Right atrium auricular region (tissue), 2 donors: ENCODE measurements around the gene AP3S2. TPM values are rescaled to one million over a fixed set of nuclear protein-coding genes. Genes with fewer than 3 reads are reported as not detected.

ENCODE experiments used
- DNase-seq: peaks from one replicate; pipeline ENCODE4 v3.0.0-alpha.2; 2019; ENCODE audit warnings: low spot score
- H3K27ac ChIP-seq, 2 donors: fragments of 200-600 bp; sonication (generic); 1 replicate in 1 of 2; 2 replicates in 1 of 2; pipeline ENCODE4 v1.5.1; 2016 to 2019
- H3K27me3 ChIP-seq, 2 donors: fragments of 200-600 bp; sonication (generic); one replicate each; pipeline versions ENCODE4 v1.5.1 to v1.6.0; 2017 to 2019
- H3K36me3 ChIP-seq: fragments of 200-600 bp; sonication (generic); one replicate; pipeline ENCODE4 v1.5.1; 2016
- H3K4me1 ChIP-seq, 2 donors: fragments of 200-600 bp; sonication (generic); one replicate each; pipeline versions ENCODE4 v1.5.1 to v1.6.0; 2017 to 2019
- H3K4me3 ChIP-seq, 2 donors: fragments of 200-600 bp; sonication (generic); 1 replicate in 1 of 2; 2 replicates in 1 of 2; pipeline ENCODE4 v1.5.1; 2017 to 2019; ENCODE audit warnings: mild to moderate bottlenecking in 1 of 2, moderate library complexity in 1 of 2
- H3K9me3 ChIP-seq, 2 donors: fragments of 200-600 bp; sonication (generic); one replicate each; pipeline ENCODE4 v1.5.1; 2019
- CTCF ChIP-seq, 2 donors: fragments of 200-600 bp; sonication (generic); IDR thresholded peaks; one replicate each; pipeline ENCODE4 v1.5.1; 2019; ENCODE audit warnings: antibody characterized with exemption in 2 of 2
- total RNA-seq, 2 donors: library from RNA; depleted of rRNA; stranded (reverse); fragments of >200 nt; gene quantifications; one replicate each; pipeline ENCODE4 v1.1.0, GENCODE V29; 2016

AP3S2 gene
- total RNA-seq, 2 donors from 2014 or later = 42.1 to 65.9 TPM

- H3K9me3 ChIP-seq = no peaks in the 10 kb centered on the region
- H3K4me3 ChIP-seq = no peak overlapping the region
- H3K4me1 ChIP-seq = no peaks in the 10 kb centered on the region
- H3K36me3 ChIP-seq = no peaks in the 10 kb centered on the region
- no peak for TF ChIP-seq CTCF (IDR thresholded peaks at IDR 0.05)
- H3K27ac ChIP-seq = no peak overlapping the region
- no peaks in the 10 kb centered on the region for H3K27me3 ChIP-seq
- no peak for DNase-seq
Measured at GRCh38 chr15:89799011-89799911, 94.5 kb downstream of the AP3S2 start.

- Histone ChIP-seq H3K36me3 (no peaks in the 10 kb centered on the region), H3K9me3 (no peaks in the 10 kb centered on the region), H3K4me1 (no peaks in the 10 kb centered on the region), H3K4me3 (no peak overlapping the region), H3K27me3 (no peaks in the 10 kb centered on the region), H3K27ac (no peak overlapping the region)
- DNase-seq = no peak
- no peak for TF ChIP-seq CTCF (IDR thresholded peaks at IDR 0.05)
Measured at GRCh38 chr15:89797678-89798201, 96.1 kb downstream of the AP3S2 start.

GRCh38 chr15:89795996-89796395 is 97.8 kb downstream of the AP3S2 start:
- Histone ChIP-seq H3K4me3 (no peak overlapping the region), H3K9me3 (no peaks in the 10 kb centered on the region), H3K4me1 (no peaks in the 10 kb centered on the region), H3K36me3 (no peaks in the 10 kb centered on the region), H3K27me3 (no peaks in the 10 kb centered on the region), H3K27ac (no peak overlapping the region)
- TF ChIP-seq CTCF (IDR thresholded peaks at IDR 0.05) = no peak
- no peak for DNase-seq

- DNase-seq = no peak
- H3K27ac ChIP-seq = peak overlapping the region in 1 of 2 donors; percentile 16
- H3K27me3 ChIP-seq = no peaks in the 10 kb centered on the region
- no peak for TF ChIP-seq CTCF (IDR thresholded peaks at IDR 0.05)
- H3K9me3 ChIP-seq = no peaks in the 10 kb centered on the region
- no peaks in the 10 kb centered on the region for H3K36me3 ChIP-seq
- no peaks in the 10 kb centered on the region for H3K4me1 ChIP-seq
- no peak overlapping the region for H3K4me3 ChIP-seq
Measured at GRCh38 chr15:89794627-89795241, 99.1 kb downstream of the AP3S2 start.

- no peak for TF ChIP-seq CTCF (IDR thresholded peaks at IDR 0.05)
- no peak for DNase-seq
- H3K4me3 ChIP-seq = no peak overlapping the region
- peaks cover 0 to 10% of the 10 kb centered on the region in 2 donors for H3K9me3 ChIP-seq
- no peaks in the 10 kb centered on the region for H3K4me1 ChIP-seq
- no peaks in the 10 kb centered on the region for H3K36me3 ChIP-seq
- no peaks in the 10 kb centered on the region for H3K27me3 ChIP-seq
- H3K27ac ChIP-seq = no peak overlapping the region
Measured at GRCh38 chr15:89792106-89792805, 101.5 kb downstream of the AP3S2 start.
